Effector memory CD8-positive, alpha-beta T cell (primary cell): ENCODE data around the gene NCKAP1.

Experiments
- ATAC-seq: fragments of 150-1000 bp; cut with Tn5 transposase; replicated peaks from 2 replicates; pipeline ENCODE4 v1.10.0; 2021; ENCODE audit warnings: mild to moderate bottlenecking, moderate library complexity
- DNase-seq, 3 experiments: peaks; one replicate each; pipeline ENCODE4 v3.0.0; 2021
- H3K27ac Mint-ChIP-seq, 2 donors: one replicate each; pipeline ENCODE4 v1.8.0; 2022; ENCODE audit warnings: mild to moderate bottlenecking in 2 of 2, mixed read lengths in 2 of 2, moderate library complexity in 2 of 2
- H3K27me3 Mint-ChIP-seq, 2 donors: one replicate each; pipeline ENCODE4 v1.8.0; 2022; ENCODE audit warnings: mixed read lengths in 2 of 2
- H3K36me3 Mint-ChIP-seq: one replicate; pipeline ENCODE4 v1.8.0; 2022; ENCODE audit warnings: mild to moderate bottlenecking, moderate library complexity, mixed read lengths; ENCODE audit not compliant: insufficient read depth
- H3K4me1 Mint-ChIP-seq, 2 donors: one replicate each; pipeline ENCODE4 v1.8.0; 2022; ENCODE audit warnings: low read depth in 2 of 2, mixed read lengths in 2 of 2
- H3K4me3 Mint-ChIP-seq, 2 donors: one replicate each; pipeline ENCODE4 v1.8.0; 2022; ENCODE audit warnings: mild to moderate bottlenecking in 2 of 2, mixed read lengths in 2 of 2, moderate library complexity in 2 of 2
- H3K9me3 Mint-ChIP-seq, 2 donors: one replicate each; pipeline ENCODE4 v1.8.0; 2022; ENCODE audit warnings: mixed read lengths in 2 of 2

Gene NCKAP1

DNA sequence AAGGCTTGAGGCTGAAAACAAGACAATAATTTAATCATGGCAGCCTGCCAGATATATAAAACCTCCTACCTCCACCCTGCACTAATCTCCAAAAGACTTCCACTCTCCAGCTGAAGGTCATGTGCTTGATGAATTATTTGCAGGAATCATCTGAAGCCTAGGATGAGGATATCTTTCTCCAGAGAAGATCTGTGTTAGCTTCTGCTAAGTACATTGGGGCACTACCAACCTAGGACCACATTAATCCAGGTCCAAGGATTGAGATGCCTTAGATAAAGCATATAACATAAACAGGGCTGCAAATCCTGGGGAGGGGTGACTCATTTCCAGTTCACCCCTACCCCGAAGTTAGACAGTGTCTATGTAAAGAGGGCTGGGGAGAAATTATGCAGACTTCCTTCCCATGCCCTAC is 91.3 kb downstream of the NCKAP1 start:
- no peaks in the 10 kb centered on the region for H3K4me1 Mint-ChIP-seq
- no peak overlapping the region for H3K27ac Mint-ChIP-seq
- DNase-seq, result no peak
- H3K36me3 Mint-ChIP-seq, result peaks cover 4% of the 10 kb centered on the region
- ATAC-seq, result no peak
- H3K27me3 Mint-ChIP-seq, result no peaks in the 10 kb centered on the region
- no peak overlapping the region for H3K4me3 Mint-ChIP-seq
- no peaks in the 10 kb centered on the region for H3K9me3 Mint-ChIP-seq

- no peak overlapping the region for H3K4me3 Mint-ChIP-seq
- DNase-seq (no peak), ATAC-seq (no peak)
- H3K27me3 Mint-ChIP-seq, result no peaks in the 10 kb centered on the region
- no peaks in the 10 kb centered on the region for H3K4me1 Mint-ChIP-seq
- H3K9me3 Mint-ChIP-seq, result no peaks in the 10 kb centered on the region
- no peak overlapping the region for H3K27ac Mint-ChIP-seq
- peaks cover 4% of the 10 kb centered on the region for H3K36me3 Mint-ChIP-seq
Observed at GRCh38 chr2:182943339-182943738, 94.9 kb downstream of the NCKAP1 start.

GRCh38 chr2:182942756-182943155 is 95.5 kb downstream of the NCKAP1 start:
- no peak for DNase-seq
- Mint-ChIP-seq H3K27me3 (no peaks in the 10 kb centered on the region), H3K36me3 (peaks cover 4% of the 10 kb centered on the region), H3K9me3 (no peaks in the 10 kb centered on the region), H3K4me1 (no peaks in the 10 kb centered on the region), H3K4me3 (no peak overlapping the region), H3K27ac (no peak overlapping the region)
- no peak for ATAC-seq

DNA sequence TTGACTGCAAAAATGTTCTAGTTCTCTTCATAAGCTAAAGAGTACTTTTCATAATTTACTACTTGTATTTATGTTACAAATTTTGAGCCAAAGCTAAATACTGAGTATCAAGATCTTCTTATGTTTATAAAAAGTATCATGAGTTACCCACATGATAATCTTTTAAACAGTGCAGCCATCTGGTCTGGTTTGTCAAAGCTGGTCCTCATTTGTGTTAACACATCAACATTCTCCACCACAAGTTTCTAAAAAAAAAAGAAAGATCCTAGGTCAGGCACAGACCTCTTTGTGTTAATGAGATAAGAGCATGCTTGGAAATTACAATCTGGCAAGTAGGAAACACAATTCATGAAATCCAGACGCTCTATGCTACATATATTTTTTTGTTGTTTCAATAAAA is 96.3 kb downstream of the NCKAP1 start:
- Mint-ChIP-seq H3K4me1 (no peaks in the 10 kb centered on the region), H3K27ac (no peak overlapping the region), H3K4me3 (no peak overlapping the region), H3K9me3 (no peaks in the 10 kb centered on the region), H3K27me3 (no peaks in the 10 kb centered on the region), H3K36me3 (peaks cover 4% of the 10 kb centered on the region)
- no peak for ATAC-seq
- DNase-seq, result no peak

- no peak for ATAC-seq
- DNase-seq, result no peak
- peaks cover 6% of the 10 kb centered on the region for H3K36me3 Mint-ChIP-seq
- H3K4me3 Mint-ChIP-seq, result no peak overlapping the region
- no peaks in the 10 kb centered on the region for H3K9me3 Mint-ChIP-seq
- no peaks in the 10 kb centered on the region for H3K27me3 Mint-ChIP-seq
- H3K4me1 Mint-ChIP-seq, result no peaks in the 10 kb centered on the region
- no peak overlapping the region for H3K27ac Mint-ChIP-seq
Observed at GRCh38 chr2:182941121-182941722, 97.0 kb downstream of the NCKAP1 start.

DNA sequence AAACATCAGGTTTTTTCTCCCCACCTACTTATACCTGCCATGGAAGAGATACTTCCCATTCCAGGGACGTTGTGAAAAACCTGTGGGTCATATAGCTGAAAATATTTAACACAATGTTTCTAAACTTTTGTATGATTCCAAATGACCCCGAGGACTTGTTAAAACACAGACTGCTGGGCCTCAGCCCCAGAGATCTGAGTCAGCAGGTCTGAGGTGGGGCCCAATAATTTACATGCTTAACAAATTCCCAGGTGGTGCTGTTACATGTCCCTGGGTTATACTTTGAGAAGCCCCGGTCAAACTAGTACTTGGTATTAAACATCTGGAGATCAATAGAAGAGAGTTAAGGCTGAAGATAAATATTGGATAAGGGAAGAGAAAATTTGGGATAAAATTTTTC is 100.4 kb downstream of the NCKAP1 start:
- DNase-seq (no peak), ATAC-seq (no peak)
- peaks cover 9% of the 10 kb centered on the region for H3K36me3 Mint-ChIP-seq
- H3K9me3 Mint-ChIP-seq, result no peaks in the 10 kb centered on the region
- H3K4me3 Mint-ChIP-seq, result no peak overlapping the region
- no peak overlapping the region for H3K27ac Mint-ChIP-seq
- H3K27me3 Mint-ChIP-seq, result no peaks in the 10 kb centered on the region
- H3K4me1 Mint-ChIP-seq, result no peaks in the 10 kb centered on the region

DNA sequence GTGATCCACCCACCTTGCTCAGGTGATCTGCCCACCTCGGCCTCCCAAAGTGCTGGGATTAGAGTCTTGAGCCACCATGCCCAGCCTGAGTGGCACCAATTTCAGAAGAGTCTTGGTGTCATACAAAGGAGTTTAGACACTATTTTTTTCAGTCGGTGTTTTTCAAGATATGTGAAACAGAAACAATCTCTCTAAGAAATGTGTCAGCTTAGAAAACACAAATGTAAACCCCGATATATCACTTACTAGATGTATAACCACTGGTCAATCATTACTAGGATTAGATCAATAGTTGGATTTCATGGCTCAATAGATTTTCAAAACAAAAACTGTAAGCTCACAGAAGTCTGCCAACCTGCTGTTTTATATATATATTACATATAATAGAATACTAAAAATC is 104.6 kb downstream of the NCKAP1 start:
- DNase-seq, result no peak

DNA sequence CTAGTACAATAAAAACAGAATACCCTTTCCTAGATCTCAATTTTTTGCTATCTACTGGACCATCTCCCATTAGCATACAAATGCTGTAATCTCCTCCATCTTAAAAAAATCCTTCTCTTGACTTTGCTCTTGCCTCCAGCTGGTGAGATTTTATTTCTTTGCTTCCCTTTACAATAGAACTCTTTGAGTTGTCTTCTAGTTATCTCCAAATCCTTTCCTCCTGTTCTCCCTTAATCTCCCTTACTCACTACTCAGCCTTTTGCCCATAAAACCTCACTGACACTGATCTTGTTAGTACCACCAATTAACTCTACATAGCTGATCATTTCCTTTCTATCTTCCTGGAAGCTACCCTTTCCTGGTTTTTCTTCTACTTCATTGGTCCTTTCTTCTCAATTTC is 108.3 kb downstream of the NCKAP1 start:
- Mint-ChIP-seq H3K4me1 (no peaks in the 10 kb centered on the region), H3K9me3 (no peaks in the 10 kb centered on the region), H3K36me3 (peaks cover 6% of the 10 kb centered on the region), H3K27ac (no peak overlapping the region), H3K27me3 (no peaks in the 10 kb centered on the region), H3K4me3 (no peak overlapping the region)
- no peak for ATAC-seq
- DNase-seq, result no peak

More for the DNA sequence above, 104.6 kb downstream of the NCKAP1 start:
- Mint-ChIP-seq H3K27ac (no peak overlapping the region), H3K9me3 (no peaks in the 10 kb centered on the region), H3K36me3 (peaks cover 9% of the 10 kb centered on the region), H3K27me3 (no peaks in the 10 kb centered on the region), H3K4me3 (no peak overlapping the region), H3K4me1 (no peaks in the 10 kb centered on the region)
- ATAC-seq, result no peak

DNA sequence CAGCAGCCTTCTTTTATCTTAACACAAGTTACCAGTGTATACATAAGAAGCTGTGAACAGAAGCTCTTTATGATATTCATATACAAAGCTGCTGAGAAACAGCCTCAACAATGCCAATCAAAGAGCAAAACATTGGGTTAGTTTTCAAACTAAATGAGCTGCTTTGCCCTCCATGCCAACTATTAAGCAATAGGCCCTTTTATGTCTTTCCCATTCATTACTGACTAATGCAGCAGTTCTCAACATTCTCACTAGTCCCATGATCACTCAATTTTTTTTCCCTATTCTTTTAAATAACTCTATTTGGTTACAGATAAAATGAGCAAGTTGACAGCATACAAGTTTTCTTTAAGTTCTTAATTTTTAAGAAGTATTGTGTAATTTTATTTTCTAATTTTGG is 114.0 kb downstream of the NCKAP1 start:
- H3K36me3 Mint-ChIP-seq, result peaks cover 4% of the 10 kb centered on the region
- H3K9me3 Mint-ChIP-seq, result no peaks in the 10 kb centered on the region
- no peak overlapping the region for H3K4me3 Mint-ChIP-seq
- H3K4me1 Mint-ChIP-seq, result peaks cover 0 to 1% of the 10 kb centered on the region in 2 donors
- no peaks in the 10 kb centered on the region for H3K27me3 Mint-ChIP-seq
- no peak for ATAC-seq
- H3K27ac Mint-ChIP-seq, result no peak overlapping the region
- no peak for DNase-seq

DNA sequence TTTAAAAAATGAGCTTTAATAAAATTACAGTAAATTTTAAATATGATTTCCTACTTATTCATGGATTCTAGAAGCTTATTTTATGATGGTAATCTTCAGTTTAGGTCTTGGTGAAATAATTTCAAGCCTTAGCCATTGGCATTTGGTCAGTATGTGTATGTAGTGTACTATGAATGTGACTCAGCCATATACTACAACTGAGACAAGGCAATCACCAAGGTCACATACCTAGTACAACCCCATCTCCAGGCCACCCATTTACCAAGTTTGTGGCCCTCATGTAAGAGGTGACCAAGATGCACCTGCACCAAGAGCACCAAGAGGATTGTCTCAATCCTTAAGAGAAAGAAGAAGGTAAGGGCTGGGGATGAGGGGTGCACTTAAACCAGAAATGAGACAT is 117.0 kb downstream of the NCKAP1 start:
- no peak for ATAC-seq
- no peak overlapping the region for H3K27ac Mint-ChIP-seq
- no peak overlapping the region for H3K4me3 Mint-ChIP-seq
- H3K4me1 Mint-ChIP-seq, result peaks cover 0 to 1% of the 10 kb centered on the region in 2 donors
- peaks cover 4% of the 10 kb centered on the region for H3K36me3 Mint-ChIP-seq
- no peaks in the 10 kb centered on the region for H3K9me3 Mint-ChIP-seq
- no peak for DNase-seq
- no peaks in the 10 kb centered on the region for H3K27me3 Mint-ChIP-seq

GRCh38 chr2:182920631-182921056 is 117.6 kb downstream of the NCKAP1 start:
- Mint-ChIP-seq H3K4me1 (peaks cover 0 to 1% of the 10 kb centered on the region in 2 donors), H3K27ac (no peak overlapping the region), H3K27me3 (no peaks in the 10 kb centered on the region), H3K36me3 (peaks cover 4% of the 10 kb centered on the region), H3K9me3 (no peaks in the 10 kb centered on the region), H3K4me3 (no peak overlapping the region)
- no peak for ATAC-seq
- no peak for DNase-seq

- H3K9me3 Mint-ChIP-seq, result no peaks in the 10 kb centered on the region
- ATAC-seq, result no peak
Observed at GRCh38 chr2:182920089-182920488, 118.2 kb downstream of the NCKAP1 start.

GRCh38 chr2:182918961-182919652 is 119.2 kb downstream of the NCKAP1 start:
- Mint-ChIP-seq H3K36me3 (peaks cover 4% of the 10 kb centered on the region), H3K27ac (no peak overlapping the region)

More at GRCh38 chr2:182920089-182920488, 118.2 kb downstream of the NCKAP1 start:
- peaks cover 4% of the 10 kb centered on the region for H3K36me3 Mint-ChIP-seq
- DNase-seq, result no peak
- no peak overlapping the region for H3K27ac Mint-ChIP-seq
- no peak overlapping the region for H3K4me3 Mint-ChIP-seq
- peaks cover 0 to 1% of the 10 kb centered on the region in 2 donors for H3K4me1 Mint-ChIP-seq
- H3K27me3 Mint-ChIP-seq, result no peaks in the 10 kb centered on the region

DNA sequence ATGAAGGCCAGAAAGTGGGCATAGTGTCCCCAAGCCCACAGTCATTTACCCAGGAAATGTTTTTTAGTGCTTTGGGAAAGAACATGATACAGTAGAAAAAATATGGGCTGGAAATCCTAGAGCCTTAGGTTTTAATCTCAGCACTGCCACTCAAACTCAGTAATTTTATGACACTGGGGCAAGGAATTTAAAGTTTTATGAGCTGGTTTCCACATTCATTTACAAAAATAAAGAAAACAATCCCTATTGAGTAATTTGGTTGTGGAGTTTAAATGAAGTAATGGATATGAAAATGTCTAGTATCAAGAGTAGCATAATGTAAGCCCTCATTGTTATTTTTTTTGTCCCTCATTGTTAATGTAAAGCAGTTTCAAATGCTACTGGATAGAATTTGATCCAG is 120.3 kb downstream of the NCKAP1 start:
- ATAC-seq (no peak), DNase-seq (no peak)
- H3K9me3 Mint-ChIP-seq, result no peaks in the 10 kb centered on the region
- no peaks in the 10 kb centered on the region for H3K36me3 Mint-ChIP-seq
- no peaks in the 10 kb centered on the region for H3K27me3 Mint-ChIP-seq
- no peak overlapping the region for H3K4me3 Mint-ChIP-seq
- H3K4me1 Mint-ChIP-seq, result peaks cover 0 to 1% of the 10 kb centered on the region in 2 donors
- H3K27ac Mint-ChIP-seq, result no peak overlapping the region

More at GRCh38 chr2:182918961-182919652, 119.2 kb downstream of the NCKAP1 start:
- no peak for ATAC-seq
- DNase-seq, result no peak
- Mint-ChIP-seq H3K4me1 (peaks cover 0 to 1% of the 10 kb centered on the region in 2 donors), H3K4me3 (no peak overlapping the region), H3K9me3 (no peaks in the 10 kb centered on the region), H3K27me3 (no peaks in the 10 kb centered on the region)
